DMS 273 (cell line): Measurements from ENCODE around the gene LRP2.
"Not testable (repeated sequence)": the region's sequence is repeated elsewhere in the genome, so short reads cannot be mapped to it uniquely, and the experiment has no call there.

Source experiments
- DNase-seq: peaks from one replicate; lab custom pipeline; 2025; ENCODE audit not compliant: unreplicated experiment; lab: John Stamatoyannopoulos, UW

LRP2 gene

GRCh38 chr2:169178804-169179390, 183.4 kb downstream of the LRP2 start:
- DNase-seq = no peak

- DNase-seq = no peak
Measured at GRCh38 chr2:169178364-169178763, 184.0 kb downstream of the LRP2 start.

- no peak for DNase-seq
Measured at GRCh38 chr2:169175112-169175511, 187.2 kb downstream of the LRP2 start.

GRCh38 chr2:169173876-169174275, 188.5 kb downstream of the LRP2 start:
- DNase-seq = no peak

GRCh38 chr2:169172914-169173313, 189.4 kb downstream of the LRP2 start:
- no peak for DNase-seq

- DNase-seq = no peak
Measured at GRCh38 chr2:169172151-169172735, 190.1 kb downstream of the LRP2 start.

- DNase-seq = no peak
Measured at GRCh38 chr2:169165791-169166190, 196.5 kb downstream of the LRP2 start.

- DNase-seq = no peak
Measured at GRCh38 chr2:169164311-169164710, 198.0 kb downstream of the LRP2 start.

- DNase-seq = no peak
Measured at GRCh38 chr2:169162613-169163012, 199.7 kb downstream of the LRP2 start.

GRCh38 chr2:169160926-169161481, 201.3 kb downstream of the LRP2 start:
- no peak for DNase-seq

GRCh38 chr2:169159686-169160085, 202.6 kb downstream of the LRP2 start:
- no peak for DNase-seq

- DNase-seq = no peak
Measured at GRCh38 chr2:169158874-169159273, 203.5 kb downstream of the LRP2 start.

- DNase-seq = no peak
Measured at GRCh38 chr2:169146220-169146619, 216.1 kb downstream of the LRP2 start.

GRCh38 chr2:169143998-169144397, 218.3 kb downstream of the LRP2 start:
- DNase-seq = no peak

- DNase-seq = peak; percentile 79
Measured at GRCh38 chr2:169141713-169142352, 220.5 kb downstream of the LRP2 start.

GRCh38 chr2:169139993-169140767, 222.2 kb downstream of the LRP2 start:
- DNase-seq = no peak

- no peak for DNase-seq
Measured at GRCh38 chr2:169139145-169139544, 223.2 kb downstream of the LRP2 start.

GRCh38 chr2:169137924-169138323, 224.4 kb downstream of the LRP2 start:
- DNase-seq = no peak

GRCh38 chr2:169136885-169137534, 225.3 kb downstream of the LRP2 start:
- DNase-seq = no peak

GRCh38 chr2:169136428-169136827, 225.9 kb downstream of the LRP2 start:
- DNase-seq = not testable (repeated sequence)

- not testable (repeated sequence) for DNase-seq
Measured at GRCh38 chr2:169134272-169134671, 228.1 kb downstream of the LRP2 start.
